Vagina (tissue), 2 donors: ENCODE measurements around the gene SKP2. TPM values are rescaled to one million over a fixed set of nuclear protein-coding genes. Genes with fewer than 3 reads are reported as not detected.

ENCODE experiments used
- DNase-seq, 2 donors: peaks; one replicate each; pipeline ENCODE4 v3.0.0-alpha.2; 2017; ENCODE audit errors: extremely low spot score in 2 of 2
- H3K27ac ChIP-seq: fragments of 200-600 bp; sonication (generic); one replicate; pipeline ENCODE4 v1.5.1; 2019
- H3K27me3 ChIP-seq: fragments of 200-600 bp; sonication (generic); one replicate; pipeline ENCODE4 v1.5.1; 2019
- H3K36me3 ChIP-seq, 2 donors: fragments of 200-600 bp; sonication (generic); one replicate each; pipeline ENCODE4 v1.5.1; 2017 to 2019
- H3K4me1 ChIP-seq: fragments of 200-600 bp; sonication (generic); one replicate; pipeline ENCODE4 v1.5.1; 2019
- H3K4me3 ChIP-seq, 2 donors: fragments of 200-600 bp; sonication (generic); 1 replicate in 1 of 2; 2 replicates in 1 of 2; pipeline ENCODE4 v1.5.1; 2016 to 2019
- H3K9me3 ChIP-seq: fragments of 200-600 bp; sonication (generic); one replicate; pipeline ENCODE4 v1.5.1; 2019
- CTCF ChIP-seq, 3 experiments: fragments of 450-650 bp in 2 of 3; fragments of 200-600 bp in 1 of 3; sonication (generic) in 1 of 3; IDR thresholded peaks; one replicate each; pipeline ENCODE4 v1.5.1; 2017 to 2019; ENCODE audit warnings: antibody characterized with exemption in 3 of 3, mild to moderate bottlenecking in 2 of 3, moderate library complexity in 2 of 3
- POLR2A ChIP-seq, 2 donors: fragments of 450-650 bp; IDR thresholded peaks; one replicate each; pipeline ENCODE4 v1.6.1; 2017; ENCODE audit warnings: antibody characterized with exemption in 2 of 2, mild to moderate bottlenecking in 2 of 2, moderate library complexity in 2 of 2
- POLR2AphosphoS5 ChIP-seq, 2 donors: sonication (generic); formaldehyde crosslinking; IDR thresholded peaks; one replicate each; pipeline ENCODE4 v1.9.0; 2017; ENCODE audit warnings: antibody characterized with exemption in 2 of 2, mild to moderate bottlenecking in 2 of 2, low read depth in 1 of 2; ENCODE audit not compliant: insufficient read depth in 1 of 2
- intact Hi-C: fragments of 100-400 bp; cut with DNase I; formaldehyde crosslinking; loops from one replicate; pipeline ENCODE4 v1.15.1; 2023
- microRNA counts, 2 donors: library from miRNA; unstranded; fragments of <30 nt; microRNA quantifications; one replicate each; lab custom pipeline; 2016 to 2017
- microRNA-seq: library from miRNA; unstranded; fragments of <30 nt; microRNA quantifications from one replicate; pipeline ENCODE4, GENCODE V29; 2017; ENCODE audit warnings: borderline number of aligned reads, borderline replicate concordance
- small RNA-seq: library from RNA; depleted of rRNA; stranded (forward); fragments of <200 nt; gene quantifications from one replicate; pipeline ENCODE3, GENCODE V24; 2016
- total RNA-seq: library from RNA; depleted of rRNA; stranded (reverse); fragments of >200 nt; gene quantifications from one replicate; pipeline ENCODE4 v1.2.3, GENCODE V29; 2016

SKP2 gene
- total RNA-seq, 1 donor from 2014 or later = 12.0 TPM

GRCh38 chr5:36222620-36223019 lies 70.7 kb downstream of the SKP2 start:
- Histone ChIP-seq H3K9me3 (no peaks in the 10 kb centered on the region), H3K27ac (no peak overlapping the region), H3K4me3 (no peak overlapping the region), H3K4me1 (no peaks in the 10 kb centered on the region), H3K27me3 (no peaks in the 10 kb centered on the region), H3K36me3 (peaks cover 0 to 29% of the 10 kb centered on the region in 2 donors)
- TF ChIP-seq POLR2AphosphoS5 (IDR thresholded peaks at IDR 0.05; ENCODE audit: insufficient read depth in 1 of 2, low read depth in 1 of 2) = no peak
- no peak for DNase-seq
- intact Hi-C loops = no loop called here

- Histone ChIP-seq H3K4me1 (no peaks in the 10 kb centered on the region), H3K27ac (no peak overlapping the region)
- intact Hi-C loops = no loop called here
Observed at GRCh38 chr5:36227046-36227445, 75.1 kb downstream of the SKP2 start.

GRCh38 chr5:36228505-36228904 lies 76.6 kb downstream of the SKP2 start:
- no peaks in the 10 kb centered on the region for H3K4me1 ChIP-seq
- no peak for DNase-seq
- intact Hi-C loops = no loop called here
- no peak for TF ChIP-seq CTCF (IDR thresholded peaks at IDR 0.05)
- no peak for TF ChIP-seq POLR2AphosphoS5 (IDR thresholded peaks at IDR 0.05; ENCODE audit: insufficient read depth in 1 of 2, low read depth in 1 of 2)
- TF ChIP-seq POLR2A (IDR thresholded peaks at IDR 0.05) = no peak
- no peaks in the 10 kb centered on the region for H3K9me3 ChIP-seq
- H3K27me3 ChIP-seq = no peaks in the 10 kb centered on the region
- H3K27ac ChIP-seq = no peak overlapping the region
- H3K36me3 ChIP-seq = peaks cover 0 to 15% of the 10 kb centered on the region in 2 donors
- no peak overlapping the region for H3K4me3 ChIP-seq

More at GRCh38 chr5:36227046-36227445, 75.1 kb downstream of the SKP2 start:
- Histone ChIP-seq H3K4me3 (no peak overlapping the region), H3K27me3 (no peaks in the 10 kb centered on the region), H3K36me3 (peaks cover 0 to 15% of the 10 kb centered on the region in 2 donors), H3K9me3 (no peaks in the 10 kb centered on the region)
- TF ChIP-seq POLR2A (IDR thresholded peaks at IDR 0.05) (no peak), POLR2AphosphoS5 (IDR thresholded peaks at IDR 0.05; ENCODE audit: insufficient read depth in 1 of 2, low read depth in 1 of 2) (no peak), CTCF (IDR thresholded peaks at IDR 0.05) (no peak)
- no peak for DNase-seq

GRCh38 chr5:36230151-36230790 lies 78.4 kb downstream of the SKP2 start:
- Histone ChIP-seq H3K4me3 (no peak overlapping the region), H3K27ac (no peak overlapping the region), H3K36me3 (peaks cover 0 to 2% of the 10 kb centered on the region in 2 donors), H3K9me3 (no peaks in the 10 kb centered on the region), H3K4me1 (no peaks in the 10 kb centered on the region), H3K27me3 (no peaks in the 10 kb centered on the region)
- DNase-seq = no peak
- TF ChIP-seq POLR2AphosphoS5 (IDR thresholded peaks at IDR 0.05; ENCODE audit: insufficient read depth in 1 of 2, low read depth in 1 of 2) = no peak
- no peak for TF ChIP-seq CTCF (IDR thresholded peaks at IDR 0.05)
- TF ChIP-seq POLR2A (IDR thresholded peaks at IDR 0.05) = no peak
- intact Hi-C loops = no loop called here

GRCh38 chr5:36232533-36232932 lies 80.6 kb downstream of the SKP2 start:
- Histone ChIP-seq H3K4me1 (peaks cover 15% of the 10 kb centered on the region), H3K4me3 (no peak overlapping the region), H3K36me3 (no peaks in the 10 kb centered on the region), H3K27ac (no peak overlapping the region), H3K9me3 (no peaks in the 10 kb centered on the region), H3K27me3 (no peaks in the 10 kb centered on the region)
- intact Hi-C loops = no loop called here
- no peak for TF ChIP-seq POLR2AphosphoS5 (IDR thresholded peaks at IDR 0.05; ENCODE audit: insufficient read depth in 1 of 2, low read depth in 1 of 2)
- no peak for TF ChIP-seq POLR2A (IDR thresholded peaks at IDR 0.05)
- TF ChIP-seq CTCF (IDR thresholded peaks at IDR 0.05) = no peak
- no peak for DNase-seq

MicroRNA genes within 50 kb of the gene (microRNA counts, 767-probe panel; counts per million panel counts)
- 238 to 261 counts per million in 2 donors for microRNA hsa-miR-580 (lab: Ali Mortazavi, UCI)

Small RNA genes lying within 50 kb of the gene (microRNA-seq; reads per million reads assigned to microRNA genes)
- gene MIR580 = not detected

Small RNA genes lying within 50 kb of the gene (small RNA-seq; reads per million reads assigned to genes)
- gene MIR580 = not detected
- gene RNU6-1305P = not detected

Other genes with a start within 250 kb of the SKP2 start
- gene CAPSL, start 213.5 kb upstream of the SKP2 start, total RNA-seq = not detected
- gene UGT3A1, start 160.7 kb upstream of the SKP2 start, total RNA-seq = not detected
- gene UGT3A2, start 85.2 kb upstream of the SKP2 start, total RNA-seq = not detected
- 5.6 TPM for gene LMBRD2, start 224 bp upstream of the SKP2 start, total RNA-seq
- gene NADK2, start 89.8 kb downstream of the SKP2 start, total RNA-seq = 9.6 TPM
- gene RANBP3L, start 149.8 kb downstream of the SKP2 start, total RNA-seq = 3.2 TPM